ENCODE results near the gene LRCH4.

DNA sequence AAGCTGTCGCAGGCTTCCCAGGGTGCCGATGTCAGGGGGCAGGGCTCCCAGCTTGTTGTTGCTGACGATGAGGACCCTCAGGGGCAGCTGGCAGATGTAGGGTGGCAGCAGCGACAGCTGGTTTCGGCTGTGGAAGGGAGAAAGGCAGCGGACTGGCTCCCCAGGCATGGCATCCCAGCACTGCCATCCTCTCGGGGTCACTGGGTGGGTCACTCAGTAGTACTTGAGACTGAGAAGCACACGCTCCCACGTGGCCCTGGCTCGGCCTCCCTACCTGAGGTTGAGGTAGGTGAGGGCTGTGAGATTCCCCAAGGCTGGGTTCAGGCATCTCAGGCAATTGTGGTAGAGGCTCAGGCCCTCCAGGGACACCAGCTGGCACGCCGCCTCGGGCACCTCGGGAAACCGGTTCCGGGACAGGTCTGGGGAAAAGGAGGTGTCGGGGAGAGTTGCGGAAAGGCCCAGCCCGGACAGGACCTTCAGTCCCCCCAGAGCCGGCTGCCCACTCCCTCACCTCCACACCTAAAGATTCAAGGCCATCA lies 3.8 kb downstream of the LRCH4 start:
- TF ChIP-seq, protein P1, sequence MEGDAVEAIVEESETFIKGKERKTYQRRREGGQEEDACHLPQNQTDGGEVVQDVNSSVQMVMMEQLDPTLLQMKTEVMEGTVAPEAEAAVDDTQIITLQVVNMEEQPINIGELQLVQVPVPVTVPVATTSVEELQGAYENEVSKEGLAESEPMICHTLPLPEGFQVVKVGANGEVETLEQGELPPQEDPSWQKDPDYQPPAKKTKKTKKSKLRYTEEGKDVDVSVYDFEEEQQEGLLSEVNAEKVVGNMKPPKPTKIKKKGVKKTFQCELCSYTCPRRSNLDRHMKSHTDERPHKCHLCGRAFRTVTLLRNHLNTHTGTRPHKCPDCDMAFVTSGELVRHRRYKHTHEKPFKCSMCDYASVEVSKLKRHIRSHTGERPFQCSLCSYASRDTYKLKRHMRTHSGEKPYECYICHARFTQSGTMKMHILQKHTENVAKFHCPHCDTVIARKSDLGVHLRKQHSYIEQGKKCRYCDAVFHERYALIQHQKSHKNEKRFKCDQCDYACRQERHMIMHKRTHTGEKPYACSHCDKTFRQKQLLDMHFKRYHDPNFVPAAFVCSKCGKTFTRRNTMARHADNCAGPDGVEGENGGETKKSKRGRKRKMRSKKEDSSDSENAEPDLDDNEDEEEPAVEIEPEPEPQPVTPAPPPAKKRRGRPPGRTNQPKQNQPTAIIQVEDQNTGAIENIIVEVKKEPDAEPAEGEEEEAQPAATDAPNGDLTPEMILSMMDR (IDR thresholded peaks at IDR 0.05) = no peak
- no peak for TF ChIP-seq POLR2A (IDR thresholded peaks at IDR 0.05)

Data from testis (tissue), 2 donors.